SU-DHL-6 (cell line): Measurements from ENCODE around the gene ARAF.

Experiments used
- H2AFZ ChIP-seq: fragments of 200-600 bp; sonication (generic); 2 replicates; pipeline ENCODE4 v1.6.1; 2014; ENCODE audit warnings: low read depth, mild to moderate bottlenecking, moderate library complexity, mixed read lengths, antibody characterized with exemption, low read length; ENCODE audit not compliant: severe bottlenecking
- H3F3A ChIP-seq: fragments of 200-600 bp; shearing (Covaris generic); 2 replicates; pipeline ENCODE4 v1.6.0; 2016; ENCODE audit warnings: antibody characterized with exemption, mild to moderate bottlenecking; ENCODE audit not compliant: insufficient read depth
- H3K27ac ChIP-seq: fragments of 200-600 bp; sonication (generic); 2 replicates; pipeline ENCODE4 v1.5.1; 2016; ENCODE audit warnings: low read depth, mild to moderate bottlenecking, low read length, moderate library complexity, mixed read lengths
- H3K27me3 ChIP-seq: fragments of 200-600 bp; sonication (generic), shearing (Covaris generic); 2 replicates; pipeline ENCODE4 v1.6.0; 2014; ENCODE audit warnings: mild to moderate bottlenecking, low read length
- H3K36me3 ChIP-seq: fragments of 200-600 bp; sonication (generic); 2 replicates; pipeline ENCODE4 v1.6.1; 2014; ENCODE audit warnings: mild to moderate bottlenecking, low read length, mixed read lengths
- H3K4me2 ChIP-seq: fragments of 300-600, 200-600 bp; shearing (Covaris generic), sonication (generic); 2 replicates; pipeline ENCODE4 v1.6.0; 2014; ENCODE audit warnings: low read length, low read depth, mild to moderate bottlenecking; ENCODE audit not compliant: poor library complexity, severe bottlenecking
- H3K4me3 ChIP-seq: fragments of 200-600 bp; sonication (generic); 2 replicates; pipeline ENCODE4 v1.5.1; 2014; ENCODE audit warnings: antibody characterized with exemption, low read length, mild to moderate bottlenecking, mixed read lengths; ENCODE audit not compliant: insufficient read depth, poor library complexity, severe bottlenecking
- H3K79me2 ChIP-seq: fragments of 200-600 bp; sonication (generic); 2 replicates; pipeline ENCODE4 v1.6.1; 2014; ENCODE audit warnings: mild to moderate bottlenecking, low read length, moderate library complexity; ENCODE audit not compliant: insufficient read depth
- H3K9ac ChIP-seq: fragments of 200-600 bp; sonication (generic); 2 replicates; pipeline ENCODE4 v1.7.0; 2014; ENCODE audit warnings: mild to moderate bottlenecking, low read length
- H3K9me2 ChIP-seq: fragments of 200-600 bp; sonication (generic); replicated peaks from 2 replicates; pipeline ENCODE4 v1.6.1; 2014; ENCODE audit warnings: low read length; ENCODE audit not compliant: insufficient read depth
- H3K9me3 ChIP-seq: fragments of 200-600 bp; sonication (generic); 2 replicates; pipeline ENCODE4 v1.6.1; 2014; ENCODE audit warnings: low read length, mixed read lengths; ENCODE audit not compliant: insufficient read depth
- H4K20me1 ChIP-seq: fragments of 200-600 bp; sonication (generic); 2 replicates; pipeline ENCODE4 v1.6.1; 2014; ENCODE audit warnings: low read depth, mild to moderate bottlenecking, antibody characterized with exemption, low read length, moderate library complexity, mixed read lengths
- CTCF ChIP-seq: fragments of 200-600 bp; sonication (generic); IDR thresholded peaks from one replicate; pipeline ENCODE4 v1.5.1; 2017; ENCODE audit warnings: antibody characterized with exemption, mild to moderate bottlenecking, low read length, moderate library complexity; ENCODE audit not compliant: insufficient read depth, poor library complexity, severe bottlenecking
- EZH2phosphoT487 ChIP-seq: fragments of 200-600 bp; sonication (generic), shearing (Covaris generic); conservative IDR thresholded peaks from 2 replicates; pipeline ENCODE4 v1.6.1; 2018; ENCODE audit warnings: mild to moderate bottlenecking, antibody characterized with exemption, low read length, moderate library complexity, mixed read lengths

Gene ARAF

DNA sequence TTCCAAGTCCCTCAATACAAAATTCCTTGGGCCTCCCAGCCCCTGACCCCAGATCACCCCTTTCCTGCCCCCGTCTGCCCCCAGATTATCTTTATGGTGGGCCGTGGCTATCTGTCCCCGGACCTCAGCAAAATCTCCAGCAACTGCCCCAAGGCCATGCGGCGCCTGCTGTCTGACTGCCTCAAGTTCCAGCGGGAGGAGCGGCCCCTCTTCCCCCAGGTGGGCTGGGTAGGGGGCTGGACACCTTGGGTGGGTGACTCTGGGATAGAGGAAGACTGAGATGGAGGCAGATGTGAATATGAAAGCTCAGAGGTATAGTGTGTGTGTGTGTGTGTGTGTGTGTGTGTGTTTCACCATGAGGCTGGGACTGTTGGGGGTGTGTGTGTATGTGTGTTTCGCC is 9.8 kb downstream of the ARAF start:
- TF ChIP-seq EZH2phosphoT487 (no peak), CTCF (no peak)
- no peak overlapping the region for H3K4me2 ChIP-seq
- no peak overlapping the region for H3K9ac ChIP-seq
- no peaks in the 10 kb centered on the region for H3K9me3 ChIP-seq
- no peaks in the 10 kb centered on the region for H3K9me2 ChIP-seq
- no peaks in the 10 kb centered on the region for H3F3A ChIP-seq
- H3K4me3 ChIP-seq, result no peak overlapping the region
- H2AFZ ChIP-seq, result no peak overlapping the region
- no peaks in the 10 kb centered on the region for H3K36me3 ChIP-seq
- H3K27ac ChIP-seq, result no peak overlapping the region
- H3K79me2 ChIP-seq, result no peaks in the 10 kb centered on the region
- H3K27me3 ChIP-seq, result no peaks in the 10 kb centered on the region
- no peaks in the 10 kb centered on the region for H4K20me1 ChIP-seq

- H3K27ac ChIP-seq, result no peak overlapping the region
Measured at GRCh38 chrX:47571215-47571614, 10.2 kb downstream of the ARAF start.

DNA sequence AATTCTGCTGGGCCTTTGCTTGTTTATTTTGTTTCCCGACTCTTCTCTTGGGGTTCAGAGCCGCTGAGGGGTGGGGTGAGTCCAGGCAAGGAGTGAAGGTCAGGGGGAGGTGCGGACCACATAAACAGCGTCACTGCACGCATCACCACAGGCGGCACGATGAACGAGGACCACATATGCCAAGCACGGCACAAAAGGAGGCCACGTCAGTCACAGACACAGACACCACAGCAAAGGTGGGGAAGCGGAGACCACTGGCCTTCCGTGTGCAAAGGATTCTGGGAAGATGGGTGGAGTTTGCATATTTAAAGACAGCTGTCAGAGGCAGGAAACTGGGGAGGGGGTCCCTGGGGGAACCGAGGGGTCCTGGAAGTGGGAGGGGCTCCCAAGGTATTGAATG is 10.9 kb downstream of the ARAF start:
- H3F3A ChIP-seq, result no peaks in the 10 kb centered on the region
- H3K4me2 ChIP-seq, result no peak overlapping the region
- H4K20me1 ChIP-seq, result no peaks in the 10 kb centered on the region
- no peak overlapping the region for H3K9ac ChIP-seq
- no peaks in the 10 kb centered on the region for H3K27me3 ChIP-seq
- no peak overlapping the region for H3K27ac ChIP-seq
- no peaks in the 10 kb centered on the region for H3K79me2 ChIP-seq
- no peak overlapping the region for H3K4me3 ChIP-seq
- H3K9me3 ChIP-seq, result no peaks in the 10 kb centered on the region
- TF ChIP-seq EZH2phosphoT487, result no peak
- no peak for TF ChIP-seq CTCF
- H2AFZ ChIP-seq, result no peak overlapping the region
- H3K9me2 ChIP-seq, result no peaks in the 10 kb centered on the region
- H3K36me3 ChIP-seq, result no peaks in the 10 kb centered on the region

More at GRCh38 chrX:47571215-47571614, 10.2 kb downstream of the ARAF start:
- no peaks in the 10 kb centered on the region for H3K79me2 ChIP-seq
- H3K36me3 ChIP-seq, result no peaks in the 10 kb centered on the region
- no peak overlapping the region for H3K4me3 ChIP-seq
- no peak overlapping the region for H2AFZ ChIP-seq
- H3F3A ChIP-seq, result no peaks in the 10 kb centered on the region
- TF ChIP-seq CTCF (no peak), EZH2phosphoT487 (no peak)
- no peaks in the 10 kb centered on the region for H4K20me1 ChIP-seq
- no peaks in the 10 kb centered on the region for H3K9me3 ChIP-seq
- H3K9me2 ChIP-seq, result no peaks in the 10 kb centered on the region
- H3K9ac ChIP-seq, result no peak overlapping the region
- H3K27me3 ChIP-seq, result no peaks in the 10 kb centered on the region
- H3K4me2 ChIP-seq, result no peak overlapping the region

GRCh38 chrX:47572773-47573340 is 11.9 kb downstream of the ARAF start:
- no peaks in the 10 kb centered on the region for H3K27me3 ChIP-seq
- no peak overlapping the region for H3K4me2 ChIP-seq
- H2AFZ ChIP-seq, result no peak overlapping the region
- no peak overlapping the region for H3K27ac ChIP-seq
- H3K79me2 ChIP-seq, result no peaks in the 10 kb centered on the region
- no peak overlapping the region for H3K9ac ChIP-seq
- no peaks in the 10 kb centered on the region for H3K9me3 ChIP-seq
- H3K9me2 ChIP-seq, result no peaks in the 10 kb centered on the region
- H3K36me3 ChIP-seq, result no peaks in the 10 kb centered on the region
- no peak overlapping the region for H3K4me3 ChIP-seq
- no peaks in the 10 kb centered on the region for H4K20me1 ChIP-seq
- no peaks in the 10 kb centered on the region for H3F3A ChIP-seq
- TF ChIP-seq EZH2phosphoT487 (no peak), CTCF (no peak)
